HCT116 (cell line): ENCODE measurements around the gene CECR2. TPM values are rescaled to one million over a fixed set of nuclear protein-coding genes. Genes with fewer than 3 reads are reported as not detected.
"Not testable (repeated sequence)": the region's sequence is repeated elsewhere in the genome, so short reads cannot be mapped to it uniquely, and the experiment has no call there.

Source experiments
- ATAC-seq: fragments of 200-7000 bp; cut with Tn5 transposase; 2 replicates; pipeline ENCODE4 v1.9.1; 2020; ENCODE audit warnings: mild to moderate bottlenecking, moderate library complexity
- BruUV-seq: library from RNA; stranded (reverse); fragments of 400-500 nt; replicated peaks from 2 replicates; lab custom pipeline; 2021; lab: Mats Ljungman, UMichigan
- CTCF ChIA-PET: fragments of 300-600 bp; sonication (Branson Sonifier 250); formaldehyde crosslinking; loops from one replicate; lab custom pipeline; 2021; ENCODE audit warnings: antibody characterized with exemption; lab: Charles Lee
- POLR2A ChIA-PET: fragments of 300-600, 350-600 bp; sonication (Branson Sonifier 250); formaldehyde crosslinking; loops from one replicate; lab custom pipeline; 2021; ENCODE audit warnings: antibody characterized with exemption; lab: Charles Lee
- RAD21 ChIA-PET, 2 experiments: fragments of 300-600 bp; sonication (Branson Sonifier 250); formaldehyde crosslinking; loops; one replicate each; lab custom pipeline; 2023; ENCODE audit warnings: low total read pairs in 2 of 2; ENCODE audit not compliant: uncharacterized antibody in 2 of 2, unreplicated experiment in 2 of 2, low non-redundant PET in 1 of 2; lab: Charles Lee
- DNase-seq: peaks from one replicate; pipeline ENCODE4 v3.0.0-alpha.2; 2010; ENCODE audit warnings: low read depth, low spot score
- H2AFZ ChIP-seq: fragments of 200-600 bp; shearing (Covaris generic), sonication (generic); 2 replicates; pipeline ENCODE4 v1.6.1; 2017; ENCODE audit warnings: low read depth, mixed run types, mixed read lengths, antibody characterized with exemption, low read length; ENCODE audit not compliant: poor library complexity, severe bottlenecking
- H3K27ac ChIP-seq: 2 replicates; pipeline ENCODE4 v1.5.1; 2012; ENCODE audit warnings: low read depth, low read length
- H3K27me3 ChIP-seq: fragments of 200-600 bp; sonication (generic); 2 replicates; pipeline ENCODE4 v1.6.1; 2016; ENCODE audit warnings: mixed run types, low read length, mixed read lengths; ENCODE audit not compliant: insufficient read depth
- H3K36me3 ChIP-seq, 2 experiments: fragments of 200-500 bp in 1 of 2; fragments of 200-600 bp in 1 of 2; sonication (Bioruptor generic) in 1 of 2; sonication (generic) in 1 of 2; 2 replicates each; pipeline versions ENCODE4 v1.5.1 to v1.6.1; 2014 to 2016; ENCODE audit warnings: low read length in 2 of 2, inconsistent platforms in 1 of 2, mixed read lengths in 1 of 2, mixed run types in 1 of 2; ENCODE audit not compliant: insufficient read depth in 2 of 2, control insufficient read depth in 1 of 2
- H3K4me1 ChIP-seq, 2 experiments: fragments of 200-600 bp in 1 of 2; sonication (generic) in 1 of 2; 2 replicates each; pipeline versions ENCODE4 v1.5.1 to v1.6.1; 2012 to 2017; ENCODE audit warnings: low read length in 2 of 2, inconsistent platforms in 1 of 2, mild to moderate bottlenecking in 1 of 2, mixed read lengths in 1 of 2, mixed run types in 1 of 2, moderate library complexity in 1 of 2; ENCODE audit not compliant: insufficient read depth in 2 of 2, control insufficient read depth in 1 of 2
- H3K4me2 ChIP-seq: fragments of 200-600 bp; sonication (generic); 2 replicates; pipeline ENCODE4 v1.6.1; 2017; ENCODE audit warnings: mixed run types, low read length, mixed read lengths
- H3K4me3 ChIP-seq, 2 experiments: fragments of 200-600 bp in 1 of 2; sonication (generic) in 1 of 2; replicated peaks in 1 of 2; 2 replicates each; pipeline ENCODE4 v1.5.1; 2011 to 2016; ENCODE audit warnings: low read length in 2 of 2, control low read depth in 1 of 2, low read depth in 1 of 2, mild to moderate bottlenecking in 1 of 2, mixed read lengths in 1 of 2, mixed run types in 1 of 2
- H3K79me2 ChIP-seq: fragments of 200-600 bp; sonication (generic); 2 replicates; pipeline ENCODE4 v1.6.1; 2017; ENCODE audit warnings: mild to moderate bottlenecking, mixed run types, low read length, moderate library complexity, mixed read lengths; ENCODE audit not compliant: insufficient read depth
- H3K9ac ChIP-seq: fragments of 200-600 bp; sonication (generic); 2 replicates; pipeline ENCODE4 v1.6.1; 2016; ENCODE audit warnings: low read length, mixed read lengths
- H3K9me2 ChIP-seq: fragments of 200-600 bp; sonication (generic), shearing (Covaris generic); 2 replicates; pipeline ENCODE4 v1.6.1; 2017; ENCODE audit warnings: mixed run types, mild to moderate bottlenecking, moderate library complexity; ENCODE audit not compliant: insufficient read depth
- H3K9me3 ChIP-seq, 2 experiments: fragments of 200-500 bp in 1 of 2; fragments of 200-600 bp in 1 of 2; sonication (Bioruptor generic) in 1 of 2; sonication (generic) in 1 of 2; 2 replicates each; pipeline ENCODE4 v1.6.1; 2014 to 2017; ENCODE audit warnings: low read length in 2 of 2, mixed read lengths in 2 of 2, inconsistent platforms in 1 of 2, low read depth in 1 of 2, mild to moderate bottlenecking in 1 of 2, mixed run types in 1 of 2, moderate library complexity in 1 of 2; ENCODE audit not compliant: control insufficient read depth in 1 of 2, insufficient read depth in 1 of 2
- H4K20me1 ChIP-seq: fragments of 200-600 bp; sonication (generic), shearing (Covaris generic); 2 replicates; pipeline ENCODE4 v1.6.1; 2017; ENCODE audit warnings: mixed run types, mild to moderate bottlenecking, moderate library complexity; ENCODE audit not compliant: insufficient read depth
- EZH2phosphoT487 ChIP-seq: fragments of 200-600 bp; IDR thresholded peaks from 2 replicates; pipeline ENCODE4 v1.6.1; 2018; ENCODE audit warnings: antibody characterized with exemption, borderline replicate concordance
- FOSL1 ChIP-seq: IDR thresholded peaks from 2 replicates; pipeline ENCODE4 v1.6.1; 2012; ENCODE audit warnings: low read depth
- RAD21 ChIP-seq: IDR thresholded peaks from 2 replicates; pipeline ENCODE4 v1.6.1; 2012; ENCODE audit warnings: low read depth, mild to moderate bottlenecking
- REST ChIP-seq: IDR thresholded peaks from 2 replicates; pipeline ENCODE4 v1.6.1; 2012; ENCODE audit warnings: low read depth
- intact Hi-C: fragments of 100-400 bp; cut with micrococcal nuclease; formaldehyde crosslinking; loops from 2 replicates; pipeline ENCODE4 v1.10.0; 2022
- total RNA-seq: library from RNA; stranded (reverse); gene quantifications from one replicate; pipeline ENCODE4 v1.2.1, GENCODE V29; 2021; ENCODE audit not compliant: unreplicated experiment

The CECR2 gene
- total RNA-seq, 1 experiment from 2014 or later, result 6.0 TPM

DNA sequence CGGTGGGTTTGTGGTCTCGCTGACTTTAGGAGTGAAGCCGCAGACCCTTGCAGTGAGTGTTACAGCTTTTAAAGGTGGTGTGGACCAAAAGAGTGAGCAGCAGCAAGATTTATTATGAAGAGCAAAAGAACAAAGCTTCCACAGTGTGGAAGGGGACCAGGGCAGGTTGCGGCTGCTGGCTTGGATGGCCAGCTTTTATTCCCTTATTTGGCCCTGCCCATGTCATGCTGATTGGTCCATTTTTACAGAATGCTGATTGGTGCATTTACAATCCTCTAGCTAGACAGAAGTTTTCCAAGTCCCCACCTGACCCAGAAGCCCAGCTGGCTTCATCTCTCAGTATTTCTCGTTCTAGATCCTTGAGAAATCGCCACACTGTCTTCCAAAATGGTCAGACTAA lies 58.3 kb downstream of the CECR2 start:
- H3K9ac ChIP-seq, H3K27ac ChIP-seq, H3K9me2 ChIP-seq, H4K20me1 ChIP-seq, H2AFZ ChIP-seq, CTCF ChIA-PET, H3K27me3 ChIP-seq, H3K79me2 ChIP-seq, BruUV-seq, DNase-seq, ATAC-seq, intact Hi-C loops, H3K4me3 ChIP-seq, RAD21 ChIA-PET, H3K36me3 ChIP-seq, H3K9me3 ChIP-seq, H3K4me1 ChIP-seq, POLR2A ChIA-PET, H3K4me2 ChIP-seq: not testable (repeated sequence)

DNA sequence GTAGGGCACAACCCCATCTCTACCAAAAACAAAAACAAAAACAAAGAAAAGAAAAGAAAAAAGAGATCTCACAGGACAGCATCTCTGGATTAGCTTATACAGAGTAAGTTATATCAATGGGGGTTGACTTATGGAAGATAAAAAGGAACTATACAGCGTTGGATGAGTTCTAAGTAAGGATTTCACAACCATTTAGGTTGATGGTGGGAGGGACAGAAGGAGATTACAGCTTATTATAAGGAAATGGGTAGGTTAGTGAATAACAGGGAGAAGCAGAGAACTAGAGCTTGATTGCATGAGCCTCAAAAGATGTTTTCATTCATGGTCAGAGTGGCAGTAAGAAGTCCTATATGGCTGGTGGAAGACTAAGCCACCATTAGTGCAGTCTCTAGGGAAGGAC lies 60.3 kb downstream of the CECR2 start:
- no peak for TF ChIP-seq EZH2phosphoT487
- no peak for TF ChIP-seq REST
- TF ChIP-seq RAD21, result no peak
- no peak for TF ChIP-seq FOSL1
- Histone ChIP-seq H3K4me3 (no peak overlapping the region), H3K36me3 (no peaks in the 10 kb centered on the region), H3K79me2 (no peaks in the 10 kb centered on the region), H3K27ac (no peak overlapping the region), H3K4me1 (no peaks in the 10 kb centered on the region), H3K27me3 (no peaks in the 10 kb centered on the region), H3K9me3 (no peaks in the 10 kb centered on the region), H3K9me2 (no peaks in the 10 kb centered on the region), H4K20me1 (no peaks in the 10 kb centered on the region), H3K4me2 (no peak overlapping the region), H3K9ac (no peak overlapping the region), H2AFZ (no peak overlapping the region)
- ChIA-PET POLR2A (interaction anchor here (0.7 kb wide), 1 partner anchor 269 kb away, joined by 3 read pairs; no protein-coding TSS in a partner anchor), RAD21 (no interaction called here), CTCF (no interaction called here)
- ATAC-seq (no peak), DNase-seq (no peak)
- BruUV-seq, result no TSS peak
- intact Hi-C loops, result no loop called here
